ENCODE measurements around the gene IL6. TPM values are rescaled to one million over a fixed set of nuclear protein-coding genes. Genes with fewer than 3 reads are reported as not detected.
"Not testable (repeated sequence)": the region's sequence is repeated elsewhere in the genome, so short reads cannot be mapped to it uniquely, and the experiment has no call there.

Gene IL6
- total RNA-seq, 1 donor from 2014 or later, result 0.52 TPM

DNA sequence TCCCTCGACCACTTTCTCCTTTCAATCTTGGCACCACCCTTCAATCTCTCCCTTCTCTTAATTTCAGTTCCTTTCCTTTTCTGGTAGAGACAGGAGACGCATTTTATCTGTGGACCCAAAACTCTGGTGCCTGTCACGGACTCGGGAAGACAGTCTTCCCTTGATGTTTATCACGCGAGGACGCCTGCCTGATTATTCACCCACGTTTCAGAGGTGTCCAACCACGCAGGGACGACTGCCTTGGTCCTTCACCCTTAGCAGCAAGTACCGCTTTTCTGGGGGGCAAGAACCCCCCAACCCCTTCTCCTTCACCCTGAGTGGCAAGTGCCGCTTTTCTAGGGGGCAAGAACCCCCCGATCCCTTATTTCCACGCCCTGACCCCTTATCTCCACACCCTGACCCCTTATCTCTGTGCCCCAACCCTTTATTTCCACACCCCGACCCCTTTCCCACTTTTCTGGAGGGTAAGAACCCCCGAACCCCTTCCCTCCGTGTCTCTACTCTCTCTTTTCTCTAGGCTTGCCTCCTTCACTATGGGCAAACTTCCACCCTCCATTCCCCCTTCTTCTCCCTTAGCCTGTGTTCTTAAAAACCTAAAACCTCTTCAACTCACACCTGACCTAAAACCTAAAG is 22.9 kb upstream of the IL6 start:
- DNase-seq (ENCODE audit: low spot score), result not testable (repeated sequence)

DNA sequence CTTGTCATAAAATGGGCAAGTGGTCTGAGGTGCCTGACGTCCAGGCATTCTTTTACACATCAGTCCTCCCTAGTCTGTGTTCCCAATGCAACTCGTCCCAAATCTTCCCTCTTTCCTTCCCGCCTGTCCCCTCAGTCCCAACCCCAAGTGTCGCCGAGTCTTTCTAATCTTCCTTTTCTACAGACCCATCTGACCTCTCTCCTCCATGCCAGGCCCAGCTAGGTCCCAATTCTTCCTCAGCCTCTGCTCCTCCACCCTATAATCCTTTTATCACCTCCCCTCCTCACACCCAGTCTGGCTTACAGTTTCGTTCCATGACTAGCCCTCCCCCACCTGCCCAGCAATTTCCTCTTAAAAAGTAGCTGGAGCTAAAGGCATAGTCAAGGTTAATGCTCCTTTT is 22.3 kb upstream of the IL6 start:
- not testable (repeated sequence) for DNase-seq (ENCODE audit: low spot score)

DNA sequence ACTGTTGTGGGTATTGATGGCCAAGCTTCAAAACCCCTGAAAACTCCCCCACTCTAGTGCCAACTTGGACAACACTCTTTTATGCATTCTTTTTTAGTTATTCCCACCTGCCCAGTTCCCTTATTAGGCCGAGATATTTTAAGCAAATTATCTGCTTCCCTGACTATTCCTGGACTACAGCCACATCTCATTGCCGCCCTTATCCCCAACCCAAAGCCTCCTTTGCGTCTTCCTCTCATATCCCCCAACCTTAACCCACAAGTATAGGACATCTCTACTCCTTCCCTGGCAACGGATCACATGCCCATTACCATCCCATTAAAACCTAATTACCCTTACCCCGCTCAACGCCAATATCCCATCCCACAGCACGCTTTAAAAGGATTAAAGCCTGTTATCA is 21.1 kb upstream of the IL6 start:
- DNase-seq (ENCODE audit: low spot score), result not testable (repeated sequence)

GRCh38 chr7:22707026-22707691 is 19.8 kb upstream of the IL6 start:
- not testable (repeated sequence) for DNase-seq (ENCODE audit: low spot score)

- not testable (repeated sequence) for DNase-seq (ENCODE audit: low spot score)
Observed at GRCh38 chr7:22708214-22708613, 18.8 kb upstream of the IL6 start.

DNA sequence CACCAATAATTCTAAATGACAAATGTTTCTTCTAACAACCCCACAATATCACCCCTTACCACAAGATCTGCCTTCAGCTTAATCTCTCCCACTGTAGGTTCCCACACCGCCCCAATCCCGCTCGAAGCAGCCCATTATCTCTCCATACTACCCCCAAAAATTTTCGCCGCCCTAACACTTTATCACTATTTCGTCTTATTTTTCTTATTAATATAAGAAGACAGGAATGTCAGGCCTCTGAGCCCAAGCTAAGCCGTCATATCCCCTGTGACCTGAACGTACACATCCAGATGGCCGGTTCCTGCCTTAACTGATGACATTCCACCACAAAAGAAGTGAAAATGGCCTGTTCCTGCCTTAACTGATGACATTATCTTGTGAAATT is 18.3 kb upstream of the IL6 start:
- not testable (repeated sequence) for DNase-seq (ENCODE audit: low spot score)

- DNase-seq (ENCODE audit: low spot score), result not testable (repeated sequence)
Observed at GRCh38 chr7:22709062-22709829, 17.8 kb upstream of the IL6 start.

- DNase-seq (ENCODE audit: low spot score), result no peak
Observed at GRCh38 chr7:22709857-22710256, 17.1 kb upstream of the IL6 start.

DNA sequence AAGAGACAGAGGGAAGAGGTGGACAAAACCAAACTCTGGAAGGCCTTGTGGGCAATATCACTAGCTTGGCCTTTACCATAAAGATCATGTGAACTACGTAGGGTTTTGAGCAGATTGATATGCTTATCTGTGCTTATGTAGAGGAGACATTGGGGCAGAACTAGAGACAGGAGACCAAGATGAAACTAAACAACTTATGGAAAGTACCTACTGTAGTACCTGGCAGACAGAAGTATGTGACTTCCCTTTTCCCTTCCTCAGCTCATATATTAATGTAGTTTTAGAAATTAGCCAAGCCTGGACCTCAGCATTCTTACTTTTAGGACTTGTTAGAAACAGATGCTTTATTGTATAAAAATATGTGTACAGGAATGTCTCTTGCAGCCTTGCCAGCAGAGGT is 14.0 kb upstream of the IL6 start:
- DNase-seq (ENCODE audit: low spot score), result no peak

GRCh38 chr7:22713463-22713862 is 13.5 kb upstream of the IL6 start:
- no peak for DNase-seq (ENCODE audit: low spot score)

GRCh38 chr7:22715969-22716368 is 11.0 kb upstream of the IL6 start:
- no peak for DNase-seq (ENCODE audit: low spot score)

GRCh38 chr7:22717760-22718159 is 9.2 kb upstream of the IL6 start:
- no peak for DNase-seq (ENCODE audit: low spot score)

DNA sequence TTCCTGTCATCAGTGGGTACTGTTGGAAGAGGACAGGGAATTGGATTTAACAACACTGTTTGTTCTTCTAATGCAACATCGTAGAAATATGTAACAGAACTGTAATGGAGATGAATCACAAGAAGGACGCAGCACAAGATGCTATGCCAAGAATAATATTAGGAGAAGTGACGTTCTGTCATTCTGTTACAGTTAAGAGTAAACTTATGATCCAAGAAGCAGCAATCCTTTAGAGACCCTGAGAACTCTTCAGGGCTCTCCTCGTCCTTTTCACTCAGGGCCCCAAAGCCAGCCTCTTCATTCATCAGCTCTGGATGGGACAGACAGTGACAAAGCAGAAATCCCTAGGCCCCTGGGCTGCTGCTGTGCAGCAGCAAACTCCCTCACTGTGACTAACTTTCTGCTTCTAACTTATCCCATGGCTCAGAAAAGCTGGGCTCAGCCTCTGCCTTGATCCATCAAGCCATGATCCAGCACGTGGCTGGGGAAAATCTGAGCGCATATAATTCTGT is 8.7 kb upstream of the IL6 start:
- no peak for DNase-seq (ENCODE audit: low spot score)

GRCh38 chr7:22718911-22719420 is 8.0 kb upstream of the IL6 start:
- DNase-seq (ENCODE audit: low spot score), result no peak

DNA sequence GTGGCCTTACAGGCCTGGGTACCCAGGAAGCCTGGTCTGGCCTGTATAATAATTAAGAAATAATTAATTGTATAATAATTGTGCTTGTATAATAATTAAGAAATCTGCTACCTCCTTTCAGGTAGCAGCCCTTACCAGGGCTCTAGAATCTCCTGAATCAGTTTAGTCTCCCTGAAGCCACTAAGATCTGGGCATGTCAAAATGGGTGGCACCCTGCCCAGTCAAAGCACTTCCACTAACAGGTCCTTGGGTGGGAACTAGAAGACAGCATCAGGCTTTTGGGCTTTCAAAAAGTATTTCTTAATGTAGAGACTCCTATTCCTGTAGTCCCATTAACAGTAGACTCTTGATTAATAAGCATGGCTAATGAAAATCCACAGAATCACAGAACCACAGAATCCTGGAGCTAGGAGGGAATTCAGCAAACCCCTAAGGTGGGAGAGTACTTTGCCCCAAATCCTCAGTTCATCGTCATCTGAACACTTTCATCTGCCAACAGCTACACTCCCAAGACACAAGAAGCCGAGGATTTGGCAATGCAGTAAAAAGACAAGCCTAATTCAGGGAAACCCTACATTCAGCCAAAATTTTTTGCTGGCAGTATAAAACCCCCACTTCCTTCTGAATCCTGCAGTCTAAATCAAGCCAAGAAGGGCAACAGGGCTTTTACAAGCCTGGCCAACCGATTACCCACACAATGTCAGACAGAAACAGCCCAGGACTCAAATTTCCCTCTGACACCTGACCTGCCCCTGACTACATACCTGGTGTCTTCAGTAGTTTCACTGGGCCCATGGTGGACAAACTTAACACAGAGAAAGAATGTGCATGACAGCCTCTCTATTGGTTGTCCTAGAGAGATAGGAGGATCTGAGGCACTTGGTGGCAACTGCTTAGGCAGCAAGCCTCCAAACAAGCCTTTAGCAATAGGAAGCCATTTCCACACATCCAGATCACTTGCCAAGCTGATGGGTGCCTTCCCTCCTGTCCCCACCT is 5.9 kb upstream of the IL6 start:
- DNase-seq (ENCODE audit: low spot score), result no peak

DNA sequence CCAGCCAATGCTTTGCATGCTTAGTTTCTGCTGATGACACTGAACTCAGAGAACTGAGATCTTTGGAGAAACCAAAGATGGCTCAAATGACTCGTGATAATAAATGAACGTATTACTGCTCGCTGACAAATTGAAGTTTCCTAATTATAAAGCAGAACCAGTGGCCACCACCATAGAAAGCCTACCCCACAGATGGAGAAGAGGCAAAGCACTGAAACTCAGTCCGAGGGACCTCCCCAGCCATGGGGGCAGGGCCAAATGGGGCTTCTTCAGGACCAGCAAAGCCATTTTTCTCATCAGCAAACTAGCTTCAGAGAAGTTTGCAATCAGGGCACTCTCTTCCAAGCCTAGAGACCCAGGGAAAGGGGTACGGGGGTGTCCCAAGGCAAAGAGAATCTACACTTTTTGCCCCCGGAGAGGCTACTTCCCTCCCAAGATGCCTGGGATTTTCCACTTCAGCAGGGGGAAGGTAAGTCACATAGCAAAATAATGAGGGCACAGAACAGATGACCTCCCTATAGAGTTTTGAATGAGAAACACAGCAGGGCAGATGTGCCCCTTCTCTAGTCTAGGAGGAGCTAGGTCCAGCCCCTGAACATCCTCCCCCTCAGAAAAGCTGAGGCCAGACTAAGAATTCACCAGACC is 4.3 kb upstream of the IL6 start:
- DNase-seq (ENCODE audit: low spot score), result no peak

- peak; percentile 56 for DNase-seq (ENCODE audit: low spot score)
Observed at GRCh38 chr7:22723181-22723601, 3.8 kb upstream of the IL6 start.

DNA sequence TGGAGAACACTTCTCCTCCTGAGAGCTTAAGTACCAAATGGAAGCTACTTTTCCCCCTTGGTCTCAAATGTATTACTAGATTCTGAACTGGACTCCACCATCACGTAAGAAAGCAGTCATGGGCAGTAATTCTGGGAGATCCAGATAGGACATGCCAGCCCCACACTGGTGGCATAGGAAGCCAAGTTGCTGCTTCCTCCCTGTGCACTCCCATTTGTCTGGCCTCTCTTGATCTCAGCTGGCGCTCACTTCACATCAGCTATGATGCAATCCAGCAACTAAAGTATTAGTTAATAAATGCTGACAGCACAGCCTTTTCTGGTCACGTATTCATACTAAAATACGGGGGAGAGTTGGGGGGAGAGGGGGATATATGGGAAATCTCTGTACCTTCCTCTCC is 3.4 kb upstream of the IL6 start:
- no peak for DNase-seq (ENCODE audit: low spot score)

DNA sequence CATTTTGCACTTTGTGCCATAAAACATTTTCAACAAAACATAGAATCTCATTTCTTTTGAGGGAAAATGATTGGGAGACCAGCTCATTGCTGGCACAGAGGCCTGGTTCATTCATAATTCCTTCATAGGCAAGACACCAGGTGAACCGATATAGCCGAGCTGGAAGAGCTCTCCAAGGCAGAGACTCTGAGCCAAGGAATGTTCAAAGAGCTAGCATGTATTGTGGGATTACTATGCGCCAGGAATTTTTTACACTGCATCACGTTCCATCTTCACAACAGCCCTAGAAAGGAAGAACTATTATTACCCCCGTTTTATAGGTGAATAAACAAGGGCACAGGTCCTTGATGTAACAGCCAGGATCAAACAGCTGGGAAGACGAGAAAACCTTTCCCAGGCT is 2.1 kb upstream of the IL6 start:
- no peak for DNase-seq (ENCODE audit: low spot score)

DNA sequence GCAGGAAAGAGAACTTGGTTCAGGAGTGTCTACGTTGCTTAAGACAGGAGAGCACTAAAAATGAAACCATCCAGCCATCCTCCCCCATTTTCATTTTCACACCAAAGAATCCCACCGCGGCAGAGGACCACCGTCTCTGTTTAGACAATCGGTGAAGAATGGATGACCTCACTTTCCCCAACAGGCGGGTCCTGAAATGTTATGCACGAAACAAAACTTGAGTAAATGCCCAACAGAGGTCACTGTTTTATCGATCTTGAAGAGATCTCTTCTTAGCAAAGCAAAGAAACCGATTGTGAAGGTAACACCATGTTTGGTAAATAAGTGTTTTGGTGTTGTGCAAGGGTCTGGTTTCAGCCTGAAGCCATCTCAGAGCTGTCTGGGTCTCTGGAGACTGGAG is 1.4 kb upstream of the IL6 start:
- DNase-seq (ENCODE audit: low spot score), result no peak
